Memory B cell (primary cell): ENCODE data around the gene FUZ.

Source experiments
- ATAC-seq: fragments of 150-1000 bp; cut with Tn5 transposase; 2 replicates; pipeline ENCODE4 v1.10.0; 2021; ENCODE audit warnings: low read depth, mild to moderate bottlenecking, moderate library complexity
- DNase-seq, 2 donors: peaks; one replicate each; pipeline ENCODE4 v3.0.0; 2022; ENCODE audit warnings: low spot score in 2 of 2
- H3K27ac Mint-ChIP-seq: one replicate; pipeline ENCODE4 v1.8.0; 2022; ENCODE audit warnings: mild to moderate bottlenecking, moderate library complexity, mixed read lengths
- H3K27me3 Mint-ChIP-seq: one replicate; pipeline ENCODE4 v1.8.0; 2022; ENCODE audit warnings: mixed read lengths
- H3K36me3 Mint-ChIP-seq: one replicate; pipeline ENCODE4 v1.8.0; 2022; ENCODE audit warnings: mild to moderate bottlenecking, mixed read lengths
- H3K4me1 Mint-ChIP-seq: one replicate; pipeline ENCODE4 v1.8.0; 2022; ENCODE audit warnings: mixed read lengths
- H3K4me3 Mint-ChIP-seq: one replicate; pipeline ENCODE4 v1.8.0; 2022; ENCODE audit warnings: mild to moderate bottlenecking, moderate library complexity, mixed read lengths
- H3K9me3 Mint-ChIP-seq: one replicate; pipeline ENCODE4 v1.8.0; 2022; ENCODE audit warnings: mixed read lengths

FUZ gene

GRCh38 chr19:49780861-49781260, 32.2 kb downstream of the FUZ start:
- H3K27ac Mint-ChIP-seq, result peak overlapping the region; percentile 80
- ATAC-seq, result no peak

DNA sequence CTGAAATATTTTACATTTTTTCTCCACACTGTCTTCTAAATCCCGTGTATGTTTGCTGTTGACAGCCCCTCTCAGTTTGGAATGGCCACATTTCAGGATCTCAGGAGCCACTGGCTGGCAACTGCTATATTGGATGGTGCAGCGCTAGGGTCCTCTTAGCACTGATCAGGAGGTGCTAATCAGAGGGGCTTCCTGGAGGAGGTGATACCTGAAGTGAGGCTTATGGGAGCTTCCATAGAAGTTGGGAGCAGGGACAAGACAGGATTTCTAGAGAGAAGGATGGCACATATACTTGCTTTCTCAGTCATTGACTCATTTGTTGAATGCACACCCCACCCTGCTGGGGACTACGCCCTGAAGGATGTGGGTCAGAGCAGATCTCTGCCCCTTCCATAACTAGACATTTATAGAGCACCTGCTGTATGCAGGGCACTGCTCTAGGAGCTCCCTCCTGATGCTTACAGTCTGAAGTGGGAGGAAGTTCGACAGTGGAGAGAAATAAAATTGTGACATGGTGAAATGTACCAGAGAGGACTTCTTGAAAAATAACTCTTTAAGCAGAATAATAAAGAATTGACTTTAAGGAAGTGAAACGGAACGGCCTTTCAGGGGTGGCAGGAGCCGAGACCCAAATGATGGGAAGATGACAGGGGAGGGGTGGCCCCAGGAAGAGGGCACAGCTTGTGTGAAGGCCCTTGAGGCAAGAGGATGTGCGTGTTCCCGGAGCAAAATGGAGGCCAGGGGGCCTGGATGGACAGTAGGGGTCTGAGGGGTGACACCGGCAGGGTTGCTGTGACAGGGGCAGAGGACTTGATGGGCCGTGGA, 33.1 kb downstream of the FUZ start:
- H3K27ac Mint-ChIP-seq, result peak overlapping the region; percentile 80
- H3K4me3 Mint-ChIP-seq, result peak overlapping the region; percentile 59
- H3K9me3 Mint-ChIP-seq, result no peaks in the 10 kb centered on the region
- ATAC-seq (peak; percentile 83), DNase-seq (no peak)
- H3K4me1 Mint-ChIP-seq, result peaks cover 25% of the 10 kb centered on the region
- no peaks in the 10 kb centered on the region for H3K27me3 Mint-ChIP-seq
- peaks cover 23% of the 10 kb centered on the region for H3K36me3 Mint-ChIP-seq

More at GRCh38 chr19:49780861-49781260, 32.2 kb downstream of the FUZ start:
- peaks cover 28% of the 10 kb centered on the region for H3K4me1 Mint-ChIP-seq
- peaks cover 28% of the 10 kb centered on the region for H3K36me3 Mint-ChIP-seq
- H3K4me3 Mint-ChIP-seq, result no peak overlapping the region
- no peak for DNase-seq
- H3K9me3 Mint-ChIP-seq, result no peaks in the 10 kb centered on the region
- no peaks in the 10 kb centered on the region for H3K27me3 Mint-ChIP-seq

DNA sequence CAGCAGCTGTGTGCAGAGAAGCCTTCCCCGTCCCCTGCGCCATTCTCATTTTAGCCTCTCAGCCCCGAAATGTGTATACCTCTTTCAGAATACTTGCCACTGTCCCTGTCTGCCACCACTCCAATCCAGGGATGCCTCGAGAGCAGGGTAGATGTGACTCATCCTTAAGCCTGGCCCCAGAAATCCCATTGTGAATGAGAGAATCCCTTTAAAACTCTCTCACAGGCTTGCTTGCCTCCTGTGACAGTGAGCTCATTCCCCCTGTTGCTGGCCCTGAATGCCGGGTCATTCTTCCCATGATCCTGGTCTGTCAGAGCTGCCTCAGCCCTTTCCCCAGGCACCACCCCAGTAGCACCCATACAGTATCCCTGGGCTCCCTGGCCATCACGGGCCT, 36.7 kb downstream of the FUZ start:
- Mint-ChIP-seq H3K4me1 (peaks cover 34% of the 10 kb centered on the region), H3K27me3 (no peaks in the 10 kb centered on the region), H3K4me3 (no peak overlapping the region), H3K27ac (no peak overlapping the region), H3K36me3 (peaks cover 17% of the 10 kb centered on the region), H3K9me3 (no peaks in the 10 kb centered on the region)
- DNase-seq (no peak), ATAC-seq (no peak)

DNA sequence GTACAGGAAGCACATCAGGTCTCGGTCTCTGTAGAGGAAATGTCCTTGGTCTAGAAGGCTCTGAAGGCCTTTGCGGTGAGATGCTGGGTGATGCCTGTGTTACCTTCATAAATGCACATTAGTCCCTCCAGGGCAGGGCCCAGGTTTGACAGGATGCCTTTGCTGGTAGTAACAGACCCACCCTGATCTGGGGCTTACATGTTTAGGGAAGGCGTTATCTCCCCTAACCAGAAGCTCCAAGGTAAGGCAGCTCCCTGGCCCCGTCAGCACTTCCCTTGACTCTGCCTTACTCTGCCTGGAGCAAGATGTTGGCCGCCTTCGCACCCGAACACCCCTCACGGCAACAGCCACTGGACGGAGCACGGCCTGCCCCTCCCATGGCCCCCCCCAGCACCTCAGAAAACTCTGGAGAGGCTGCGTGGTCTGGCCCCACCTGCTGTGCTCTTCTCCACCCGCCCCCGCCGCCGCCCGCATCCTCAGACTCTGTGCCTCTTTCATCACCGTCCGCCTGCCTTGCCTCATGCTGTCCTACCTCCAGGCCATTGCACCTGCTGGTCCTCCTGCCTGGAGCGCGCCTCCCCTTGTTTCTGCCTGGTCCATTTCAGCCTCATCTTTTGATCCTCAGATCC, 37.2 kb downstream of the FUZ start:
- H3K36me3 Mint-ChIP-seq, result peaks cover 17% of the 10 kb centered on the region
- H3K27me3 Mint-ChIP-seq, result no peaks in the 10 kb centered on the region
- DNase-seq (no peak), ATAC-seq (no peak)
- H3K9me3 Mint-ChIP-seq, result no peaks in the 10 kb centered on the region
- no peak overlapping the region for H3K27ac Mint-ChIP-seq
- H3K4me3 Mint-ChIP-seq, result no peak overlapping the region
- peaks cover 29% of the 10 kb centered on the region for H3K4me1 Mint-ChIP-seq

- no peak for ATAC-seq
- Mint-ChIP-seq H3K36me3 (peaks cover 16% of the 10 kb centered on the region), H3K4me1 (peaks cover 20% of the 10 kb centered on the region), H3K4me3 (no peak overlapping the region), H3K9me3 (no peaks in the 10 kb centered on the region), H3K27me3 (no peaks in the 10 kb centered on the region), H3K27ac (no peak overlapping the region)
- DNase-seq, result no peak
Measured at GRCh38 chr19:49774969-49775368, 38.1 kb downstream of the FUZ start.

GRCh38 chr19:49773663-49774350, 39.3 kb downstream of the FUZ start:
- ATAC-seq (no peak), DNase-seq (no peak)
- H3K4me1 Mint-ChIP-seq, result peaks cover 19% of the 10 kb centered on the region
- H3K36me3 Mint-ChIP-seq, result peaks cover 19% of the 10 kb centered on the region
- H3K27me3 Mint-ChIP-seq, result no peaks in the 10 kb centered on the region
- H3K9me3 Mint-ChIP-seq, result no peaks in the 10 kb centered on the region
- H3K4me3 Mint-ChIP-seq, result no peak overlapping the region
- H3K27ac Mint-ChIP-seq, result no peak overlapping the region

DNA sequence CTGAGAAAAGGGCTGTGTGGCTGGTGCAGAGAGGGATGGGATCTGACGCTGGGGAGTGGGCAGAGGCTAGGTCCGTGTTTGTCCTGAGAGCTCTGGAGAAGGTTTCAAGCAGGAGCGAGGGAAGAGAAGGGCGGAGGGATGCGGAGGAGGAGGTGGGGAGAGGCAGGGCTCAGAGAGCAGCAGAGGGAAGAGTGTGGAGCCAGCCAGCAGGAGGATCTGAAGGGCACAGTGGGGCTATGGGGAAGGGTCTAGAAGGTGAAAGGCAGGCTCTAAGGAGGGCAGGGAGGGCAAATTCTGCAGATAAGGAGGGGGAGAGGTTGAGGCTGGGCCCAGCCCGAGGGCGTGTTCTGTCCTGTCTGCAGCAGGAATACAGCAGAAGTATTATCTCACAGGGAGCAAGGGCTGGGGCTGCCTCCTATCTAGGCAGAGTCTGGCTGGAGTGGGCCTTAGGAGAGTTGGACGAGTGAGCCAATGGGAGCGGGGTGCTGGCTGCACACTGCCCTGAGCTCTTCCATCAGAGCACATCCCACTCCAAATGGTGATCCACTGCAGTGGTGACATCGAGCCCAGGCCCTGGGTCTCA, 40.2 kb downstream of the FUZ start:
- Mint-ChIP-seq H3K27ac (no peak overlapping the region), H3K4me3 (no peak overlapping the region), H3K36me3 (peaks cover 19% of the 10 kb centered on the region), H3K27me3 (no peaks in the 10 kb centered on the region), H3K9me3 (no peaks in the 10 kb centered on the region), H3K4me1 (peaks cover 20% of the 10 kb centered on the region)
- DNase-seq (no peak), ATAC-seq (no peak)

- ATAC-seq (no peak), DNase-seq (no peak)
- peaks cover 19% of the 10 kb centered on the region for H3K36me3 Mint-ChIP-seq
- peaks cover 28% of the 10 kb centered on the region for H3K4me1 Mint-ChIP-seq
- no peak overlapping the region for H3K27ac Mint-ChIP-seq
- no peaks in the 10 kb centered on the region for H3K9me3 Mint-ChIP-seq
- no peak overlapping the region for H3K4me3 Mint-ChIP-seq
- no peaks in the 10 kb centered on the region for H3K27me3 Mint-ChIP-seq
Measured at GRCh38 chr19:49771674-49772139, 41.4 kb downstream of the FUZ start.

GRCh38 chr19:49770529-49770928, 42.6 kb downstream of the FUZ start:
- Mint-ChIP-seq H3K27me3 (no peaks in the 10 kb centered on the region), H3K4me1 (peaks cover 25% of the 10 kb centered on the region), H3K27ac (no peak overlapping the region), H3K4me3 (no peak overlapping the region), H3K9me3 (no peaks in the 10 kb centered on the region), H3K36me3 (peaks cover 14% of the 10 kb centered on the region)
- no peak for DNase-seq
- no peak for ATAC-seq

DNA sequence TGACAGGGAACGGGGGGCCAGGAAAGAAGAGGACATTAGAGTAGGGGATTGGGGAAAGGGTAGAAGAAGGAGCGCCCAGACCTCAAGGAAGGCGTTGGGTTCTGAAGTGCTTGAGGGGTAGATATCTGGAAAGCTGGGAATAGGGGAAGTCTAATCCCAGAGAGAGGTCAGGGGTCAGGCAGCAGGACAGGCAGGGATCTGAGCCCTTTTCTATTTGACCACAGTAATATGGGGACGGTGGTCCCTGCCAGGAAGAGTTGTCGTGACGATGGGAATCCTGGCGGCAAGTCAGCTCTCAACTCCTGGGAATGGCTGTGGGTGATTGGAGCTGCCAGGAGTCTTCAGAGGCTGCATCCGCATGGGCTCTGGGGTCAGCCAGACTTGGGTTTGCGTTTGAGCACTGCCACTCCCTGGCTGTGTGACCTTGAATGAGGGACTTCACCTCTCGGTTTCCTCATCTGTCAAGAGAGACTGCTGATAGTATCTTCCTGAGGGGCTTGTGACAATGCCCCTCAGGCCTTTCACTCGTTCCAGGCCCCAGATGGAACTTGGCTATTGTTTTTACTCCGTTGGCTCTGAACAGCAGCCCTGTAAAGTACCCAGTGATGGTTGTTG, 45.0 kb downstream of the FUZ start:
- peak overlapping the region; percentile 66 for H3K27ac Mint-ChIP-seq
- DNase-seq, result no peak
- no peaks in the 10 kb centered on the region for H3K9me3 Mint-ChIP-seq
- H3K27me3 Mint-ChIP-seq, result no peaks in the 10 kb centered on the region
- H3K4me3 Mint-ChIP-seq, result peak overlapping the region; percentile 87
- H3K36me3 Mint-ChIP-seq, result peaks cover 10% of the 10 kb centered on the region
- peaks cover 19% of the 10 kb centered on the region for H3K4me1 Mint-ChIP-seq
- no peak for ATAC-seq

- ATAC-seq (no peak), DNase-seq (no peak)
- H3K9me3 Mint-ChIP-seq, result no peaks in the 10 kb centered on the region
Measured at GRCh38 chr19:49767381-49767780, 45.7 kb downstream of the FUZ start.

DNA sequence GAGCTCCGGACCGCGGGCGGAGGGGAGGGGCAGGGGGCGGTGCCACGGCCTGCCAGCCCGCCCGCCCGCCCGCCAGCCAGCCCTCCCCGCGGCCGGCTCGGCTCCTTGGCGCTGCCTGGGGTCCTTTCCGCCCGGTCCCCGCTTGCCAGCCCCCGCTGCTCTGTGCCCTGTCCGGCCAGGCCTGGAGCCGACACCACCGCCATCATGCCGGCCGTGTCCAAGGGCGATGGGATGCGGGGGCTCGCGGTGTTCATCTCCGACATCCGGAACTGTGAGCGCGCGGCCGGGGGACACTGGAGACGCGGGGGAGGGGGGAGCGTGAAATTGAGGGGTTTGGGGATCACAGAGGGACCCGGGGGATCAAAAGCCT, 46.2 kb downstream of the FUZ start, which contains the start of gene AP2A1:
Gene AP2A1 (plus strand): TSS at position 72 of the 370 bp plus-strand sequence. CDS start 133 bp downstream, at position 205.
- DNase-seq, result no peak
- Mint-ChIP-seq H3K9me3 (no peaks in the 10 kb centered on the region), H3K27me3 (no peaks in the 10 kb centered on the region), H3K4me3 (peak within 1 kb of the TSS; percentile 93), H3K4me1 (peaks cover 15% of the 10 kb centered on the region), H3K27ac (peak within 1 kb of the TSS; percentile 89), H3K36me3 (peaks cover 6% of the 10 kb centered on the region)
- ATAC-seq, result no peak

More at GRCh38 chr19:49767381-49767780, 45.7 kb downstream of the FUZ start:
- H3K27me3 Mint-ChIP-seq, result no peaks in the 10 kb centered on the region
- peak overlapping the region; percentile 66 for H3K27ac Mint-ChIP-seq
- H3K36me3 Mint-ChIP-seq, result peaks cover 6% of the 10 kb centered on the region
- H3K4me1 Mint-ChIP-seq, result peaks cover 15% of the 10 kb centered on the region
- H3K4me3 Mint-ChIP-seq, result peak overlapping the region; percentile 87

- DNase-seq (peak; percentile 86 to 98), ATAC-seq (peak; percentile 83)
- Mint-ChIP-seq H3K36me3 (peaks cover 3% of the 10 kb centered on the region), H3K9me3 (no peaks in the 10 kb centered on the region), H3K4me1 (peaks cover 15% of the 10 kb centered on the region), H3K4me3 (peak overlapping the region; percentile 93), H3K27ac (peak overlapping the region; percentile 89), H3K27me3 (no peaks in the 10 kb centered on the region)
Measured at GRCh38 chr19:49766007-49766929, 46.8 kb downstream of the FUZ start.
